GM21515 (cell line): ENCODE data around the gene WDR31.
A peak's percentile ranks its signal among the peaks of the same experiment; 100 is the strongest.
"Not testable (repeated sequence)": the region's sequence is repeated elsewhere in the genome, so short reads cannot be mapped to it uniquely, and the experiment has no call there.

ENCODE experiments used
- ATAC-seq: cut with Tn5 transposase; IDR thresholded peaks from one replicate; pipeline ENCODE4 v1.9.1; 2021; ENCODE audit not compliant: unreplicated experiment

WDR31 gene

DNA sequence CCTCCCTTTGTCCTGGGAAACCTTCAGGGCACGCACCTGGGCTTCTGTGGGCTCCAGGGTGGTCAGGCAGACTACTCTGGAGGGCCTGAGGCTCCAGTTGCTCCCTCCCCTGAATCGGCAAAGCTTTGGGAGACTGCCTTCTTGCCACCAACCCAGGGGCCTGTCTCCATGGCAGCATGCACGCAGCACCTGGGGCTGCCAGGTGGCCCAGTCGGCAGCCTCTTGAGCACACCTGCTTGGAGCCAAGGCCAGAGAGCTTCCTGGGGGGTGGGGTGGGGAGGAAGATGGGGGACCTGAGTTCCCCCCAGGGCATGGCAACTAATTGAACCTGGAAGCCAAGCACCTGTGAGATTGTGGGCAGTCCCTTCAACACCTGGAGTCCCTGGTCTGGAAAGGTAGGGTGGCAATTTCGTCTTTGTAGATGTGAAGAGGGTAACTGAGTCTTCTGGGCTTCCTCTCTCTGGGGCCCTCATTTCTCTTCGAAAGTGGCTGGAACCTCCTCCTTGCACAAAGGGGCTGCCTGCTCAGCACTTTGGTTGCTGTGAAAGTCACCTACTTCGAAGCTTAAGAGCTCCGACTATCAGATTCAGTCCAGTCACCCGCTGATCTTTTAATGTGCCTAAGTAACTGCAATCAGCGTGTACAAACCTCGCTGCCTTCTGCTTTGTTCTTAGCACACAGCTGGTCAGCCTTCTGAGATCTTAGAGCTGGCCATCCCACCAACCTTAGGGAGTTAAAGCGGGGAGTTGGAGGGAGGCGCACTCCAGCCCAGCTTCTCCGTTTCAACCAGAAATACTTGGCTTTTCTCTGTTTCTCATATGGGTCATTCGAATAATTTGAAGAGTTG, 40.9 kb downstream of the WDR31 start:
- ATAC-seq, result no peak

DNA sequence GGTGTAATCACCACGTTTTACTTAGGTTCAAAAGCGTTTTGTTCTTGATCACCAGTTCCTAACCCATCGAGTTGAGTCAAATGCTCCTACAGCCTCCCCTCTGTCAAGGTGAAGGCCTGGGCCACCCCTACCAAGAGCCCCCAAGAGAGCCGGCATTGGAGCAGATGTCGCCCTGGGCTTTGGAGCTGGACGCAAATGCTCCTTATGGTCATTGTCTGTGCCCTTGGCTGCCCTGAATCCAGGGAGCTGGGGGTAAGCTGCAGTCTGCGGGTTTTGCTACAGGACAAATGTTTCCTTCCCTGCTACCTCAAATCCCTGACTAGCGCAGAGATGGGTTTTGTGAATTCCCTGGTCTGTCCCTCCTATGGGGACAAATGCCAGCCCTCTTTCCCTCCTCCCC, 41.8 kb downstream of the WDR31 start:
- no peak for ATAC-seq

DNA sequence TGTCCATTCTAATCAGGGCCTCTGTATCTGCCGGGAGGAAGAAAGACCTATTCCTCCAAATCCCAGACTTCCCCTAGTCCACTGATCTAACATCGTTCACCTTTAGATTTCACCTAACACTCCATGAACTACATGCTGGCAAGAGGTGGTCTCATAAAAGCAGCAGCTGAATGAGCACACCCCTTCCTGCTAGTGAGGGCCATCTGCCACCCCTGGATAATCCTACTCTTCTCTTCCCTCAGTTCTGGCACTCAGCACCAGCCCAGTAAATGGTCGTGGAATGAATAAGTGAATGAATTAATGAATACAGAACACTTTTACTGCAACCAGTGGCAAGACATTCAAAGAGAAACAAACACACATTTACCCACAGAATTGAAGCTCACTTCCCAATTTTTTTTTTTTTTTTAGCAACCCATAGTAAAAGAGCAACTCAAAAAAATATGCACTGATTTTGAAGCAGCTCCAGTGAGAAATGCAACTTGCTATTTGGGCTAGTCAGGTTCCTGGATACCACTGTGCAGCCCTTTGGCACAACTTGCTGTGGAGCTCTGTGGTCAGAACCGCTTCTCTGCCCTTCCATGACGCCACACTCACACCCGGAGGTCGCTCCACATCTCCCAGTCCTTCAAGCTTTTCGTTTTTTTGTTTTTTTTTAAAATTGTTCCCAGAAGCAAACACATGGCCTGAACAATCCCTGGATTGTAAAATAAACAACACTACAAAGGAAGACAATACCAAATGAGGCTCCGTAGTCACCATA, 43.1 kb downstream of the WDR31 start:
- ATAC-seq, result no peak

DNA sequence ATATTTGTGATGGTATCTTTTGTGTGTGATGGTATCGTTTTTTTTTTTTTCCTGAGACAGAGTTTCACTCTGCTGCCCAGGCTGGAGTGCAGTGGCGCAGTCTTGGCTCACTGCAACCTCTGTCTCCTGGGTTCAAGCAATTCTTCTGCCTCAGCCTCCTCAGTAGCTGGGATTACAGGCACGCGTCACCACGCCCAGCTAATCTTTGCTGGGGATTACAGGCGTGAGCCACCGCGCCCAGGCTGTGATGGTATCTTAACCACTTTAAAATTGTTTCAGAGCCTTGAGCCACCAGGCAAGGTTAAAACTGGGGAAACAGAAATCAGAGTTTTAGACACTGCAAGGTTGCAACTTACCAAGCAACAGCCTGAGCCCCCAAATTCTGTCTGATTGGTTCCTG, 43.8 kb downstream of the WDR31 start:
- ATAC-seq, result not testable (repeated sequence)

DNA sequence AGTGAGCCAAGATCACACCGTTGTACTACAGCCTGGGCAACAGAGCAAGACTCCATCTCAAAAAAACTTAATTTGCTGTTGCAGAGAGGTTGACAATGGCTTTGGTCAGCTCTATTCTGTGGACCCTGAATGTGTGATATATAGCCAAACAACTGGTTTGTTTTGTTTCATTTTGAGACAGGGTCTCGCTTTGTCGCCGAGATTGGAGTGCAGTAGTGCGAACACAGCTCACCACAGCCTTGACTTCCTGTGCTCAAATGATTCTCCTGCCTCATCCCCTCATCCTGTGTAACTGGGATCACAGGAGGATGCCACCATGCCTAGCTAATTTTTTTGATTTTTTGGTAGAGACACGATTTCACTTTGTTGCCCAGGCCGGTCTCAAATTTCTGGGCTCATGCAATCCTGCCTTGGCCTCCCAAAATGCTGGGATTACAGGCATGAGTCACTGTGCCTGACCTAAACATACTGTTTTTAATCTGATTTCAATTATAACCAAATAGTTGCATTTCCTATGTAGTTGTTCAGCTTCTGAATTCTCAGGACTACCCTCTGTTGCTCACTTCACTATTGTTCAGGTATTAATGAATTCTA, 46.7 kb downstream of the WDR31 start:
- ATAC-seq, result no peak

DNA sequence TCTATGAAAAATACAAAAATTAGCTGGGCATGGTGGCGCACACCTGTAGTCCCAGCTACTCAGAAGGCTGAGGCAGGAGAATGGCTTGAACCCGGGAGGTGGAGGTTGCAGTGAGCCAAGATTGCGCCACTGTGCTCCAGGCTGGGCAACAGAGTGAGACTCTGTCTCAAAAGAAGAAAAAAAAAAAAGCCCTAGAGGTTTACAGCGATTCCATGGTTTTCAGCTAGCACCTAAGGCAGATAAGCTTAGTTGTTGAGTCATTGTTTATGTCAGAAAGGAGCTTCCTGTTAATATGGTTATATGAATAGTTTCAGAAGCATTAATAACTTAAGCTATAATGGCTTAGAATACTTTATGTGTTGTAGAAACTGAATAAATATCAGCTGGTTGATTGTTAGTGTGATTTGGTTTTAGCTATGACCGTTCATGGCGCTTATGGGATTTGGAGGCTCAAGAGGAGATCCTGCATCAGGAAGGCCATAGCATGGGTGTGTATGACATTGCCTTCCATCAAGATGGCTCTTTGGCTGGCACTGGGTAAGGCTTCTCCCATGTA, 49.9 kb downstream of the WDR31 start:
- ATAC-seq, result no peak

DNA sequence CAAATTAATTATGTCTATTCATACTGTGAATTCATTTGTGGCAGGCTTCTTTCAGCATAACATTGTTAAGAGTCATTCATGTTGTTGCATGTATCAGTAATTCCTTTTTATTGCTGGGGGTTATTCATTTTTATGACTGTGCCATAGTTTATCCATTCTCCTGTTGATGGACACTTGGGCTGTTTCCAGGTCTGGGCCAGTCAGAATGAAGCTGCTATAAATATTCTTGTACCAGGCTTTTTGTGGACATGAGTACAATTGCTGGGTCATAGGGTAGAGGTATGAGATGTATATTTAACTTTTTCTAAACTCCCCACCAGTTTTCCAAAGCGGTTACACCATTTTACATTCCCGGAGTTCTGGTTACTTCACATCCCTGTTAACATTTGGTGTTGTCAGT, 51.0 kb downstream of the WDR31 start:
- ATAC-seq, result no peak

DNA sequence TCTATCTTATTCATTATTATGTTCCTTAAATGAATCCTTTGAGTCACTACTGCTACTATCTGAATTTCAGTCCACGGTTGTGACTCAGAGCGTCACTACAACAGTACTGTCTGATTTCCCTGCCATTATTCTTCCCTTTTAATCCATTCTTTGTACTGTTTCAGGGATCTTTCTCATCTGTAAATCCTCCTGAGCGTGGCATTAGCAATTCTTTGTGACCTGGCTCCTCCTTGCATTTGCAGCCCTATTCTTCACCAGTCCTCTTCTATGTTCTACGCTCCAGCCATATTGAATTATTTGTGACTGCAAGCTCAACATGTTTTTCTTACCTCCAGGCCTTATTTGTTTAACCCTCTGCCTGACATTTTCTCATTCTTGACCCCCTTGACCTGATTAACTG, 58.7 kb downstream of the WDR31 start:
- ATAC-seq, result no peak

DNA sequence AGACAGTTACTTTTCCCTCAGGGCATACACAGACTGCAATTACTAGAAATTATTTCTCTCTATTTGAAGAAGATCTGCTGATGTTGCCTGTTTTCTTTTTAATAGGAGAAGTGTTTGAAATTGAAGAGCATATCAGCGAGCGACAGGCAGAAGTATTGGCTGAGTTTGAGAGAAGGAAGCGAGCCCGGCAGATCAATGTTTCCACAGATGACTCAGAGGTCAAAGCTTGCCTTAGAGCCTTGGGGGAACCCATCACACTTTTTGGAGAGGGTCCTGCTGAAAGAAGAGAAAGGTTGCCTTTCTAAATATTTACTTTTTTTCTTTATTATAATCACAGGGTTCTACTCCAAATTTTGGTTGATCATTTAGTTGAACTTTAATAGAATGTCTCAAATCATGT, 61.2 kb downstream of the WDR31 start:
- no peak for ATAC-seq

DNA sequence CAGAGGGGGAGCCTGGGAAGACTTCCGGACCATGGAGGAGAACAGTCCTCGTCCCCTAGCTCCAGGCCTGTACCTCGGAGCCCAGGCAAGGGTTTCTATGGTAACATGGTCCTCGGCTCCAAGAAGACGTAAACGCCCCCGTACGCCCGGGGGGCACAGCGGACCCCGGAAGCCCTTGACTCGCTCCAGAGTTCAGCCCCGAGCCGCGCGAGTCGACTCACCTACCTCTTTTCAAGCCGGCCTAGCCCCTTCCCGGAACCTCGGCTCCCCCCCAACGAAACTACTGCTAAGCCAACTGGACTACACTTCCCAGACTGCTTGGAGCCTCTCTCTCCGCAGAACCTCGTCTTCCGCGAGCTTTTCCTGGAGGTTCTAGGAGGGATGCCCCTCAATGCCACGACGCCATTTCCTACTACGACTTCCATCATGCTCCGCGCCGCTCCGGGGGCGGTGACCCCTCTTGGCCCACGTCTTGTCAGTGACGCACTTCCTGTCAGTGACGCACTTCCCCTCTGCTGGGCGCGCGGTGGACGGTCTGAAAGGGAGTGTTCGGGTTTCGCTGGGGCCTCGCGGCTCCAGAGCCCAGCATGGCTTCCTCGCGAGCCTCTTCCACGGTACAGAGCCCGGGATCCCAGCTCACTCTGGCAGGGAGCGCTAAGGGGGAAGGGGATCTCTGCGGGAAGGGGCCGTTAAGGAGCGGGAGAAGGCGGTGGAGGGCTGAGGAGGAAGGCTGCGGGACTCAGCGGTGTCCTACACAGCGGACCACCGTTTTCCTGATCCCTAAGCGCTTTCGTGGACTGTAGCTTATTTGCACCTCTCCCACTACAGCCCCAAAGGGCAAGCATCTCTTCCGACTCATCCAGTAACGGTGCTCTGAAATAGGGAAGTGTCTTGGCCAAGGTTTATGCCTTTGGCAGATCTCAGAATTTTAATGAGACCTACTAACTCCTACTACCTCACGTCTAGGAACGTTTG, 64.6 kb downstream of the WDR31 start, which contains the start of the genes CDC26 and PRPF4:
Gene CDC26, minus strand, starts transcription at position 416 of the 975 bp plus-strand sequence. CDS start 3,065 bp downstream, outside the sequence.
Gene PRPF4, plus strand, starts transcription at position 502 of the 975 bp plus-strand sequence. Its CDS starts 86 bp downstream, at position 588.
- peak; percentile 98 for ATAC-seq

DNA sequence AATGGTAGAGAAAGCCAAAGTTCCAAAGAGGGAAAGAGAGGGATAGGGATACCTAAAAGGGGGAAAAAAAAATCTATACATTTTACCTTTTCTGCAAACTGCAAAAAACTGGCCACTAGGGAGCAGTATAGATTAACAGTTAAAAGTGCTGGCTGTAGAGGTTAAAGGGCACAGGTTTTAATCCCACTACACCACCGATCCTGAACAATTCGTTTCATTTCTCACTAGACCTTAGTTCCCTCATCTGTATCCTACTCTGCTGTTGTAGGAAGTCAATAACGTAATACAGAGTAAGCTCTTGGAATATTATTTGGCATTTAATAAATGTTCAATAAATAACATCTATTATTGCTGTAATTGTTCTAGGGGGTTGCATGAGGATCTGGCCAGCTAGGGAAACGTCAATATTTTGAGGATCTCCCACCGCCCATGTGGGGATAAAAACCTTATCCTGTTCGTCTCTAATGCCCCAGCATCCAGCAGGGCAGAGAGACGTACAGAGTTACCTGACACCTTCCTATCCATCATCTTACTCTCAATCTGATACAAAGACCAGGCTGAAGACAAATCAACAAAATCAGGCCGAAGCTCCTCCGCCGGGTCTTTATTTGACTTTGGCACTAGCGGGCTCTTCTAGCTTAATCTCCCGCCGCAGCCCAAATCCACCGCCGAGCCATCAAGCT, 65.5 kb downstream of the WDR31 start:
- ATAC-seq, result no peak

DNA sequence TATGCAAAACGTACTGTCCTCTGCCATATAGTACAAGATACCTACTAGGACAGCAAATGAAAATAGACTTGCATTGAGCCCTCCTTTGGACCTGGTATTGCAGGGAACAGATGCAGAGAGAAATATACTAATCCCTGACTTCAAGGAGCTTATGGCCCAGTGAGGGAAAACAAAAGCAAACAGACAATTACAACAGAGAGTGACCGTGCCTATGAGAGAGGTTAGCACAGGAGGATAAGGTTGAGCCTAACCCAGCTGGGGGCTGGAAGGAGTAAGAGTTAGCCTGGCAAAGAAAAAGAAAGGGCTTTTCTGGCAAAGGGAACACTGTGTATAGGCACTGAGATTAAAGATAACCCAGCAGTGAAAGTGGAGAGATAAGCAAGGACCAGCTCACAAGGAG, 70.2 kb downstream of the WDR31 start:
- no peak for ATAC-seq

DNA sequence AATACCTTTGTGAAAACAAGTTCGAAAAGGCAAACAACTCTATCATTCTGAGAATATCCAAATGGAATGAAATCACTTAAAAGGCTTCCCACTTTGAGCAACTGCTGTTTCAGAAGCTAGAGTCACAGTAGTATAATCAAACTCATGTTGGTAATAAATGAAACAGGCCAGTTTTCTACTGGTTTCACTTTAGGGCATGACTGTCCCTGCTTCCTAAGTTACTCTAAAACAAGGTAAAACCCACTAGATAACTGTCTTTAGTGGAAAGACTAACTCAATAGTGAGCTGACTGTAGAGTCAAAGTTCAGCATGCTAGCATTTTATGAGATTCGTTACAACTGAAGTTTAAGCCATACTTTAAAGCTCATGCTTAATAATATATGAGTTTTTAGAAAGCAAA, 70.7 kb downstream of the WDR31 start:
- no peak for ATAC-seq

DNA sequence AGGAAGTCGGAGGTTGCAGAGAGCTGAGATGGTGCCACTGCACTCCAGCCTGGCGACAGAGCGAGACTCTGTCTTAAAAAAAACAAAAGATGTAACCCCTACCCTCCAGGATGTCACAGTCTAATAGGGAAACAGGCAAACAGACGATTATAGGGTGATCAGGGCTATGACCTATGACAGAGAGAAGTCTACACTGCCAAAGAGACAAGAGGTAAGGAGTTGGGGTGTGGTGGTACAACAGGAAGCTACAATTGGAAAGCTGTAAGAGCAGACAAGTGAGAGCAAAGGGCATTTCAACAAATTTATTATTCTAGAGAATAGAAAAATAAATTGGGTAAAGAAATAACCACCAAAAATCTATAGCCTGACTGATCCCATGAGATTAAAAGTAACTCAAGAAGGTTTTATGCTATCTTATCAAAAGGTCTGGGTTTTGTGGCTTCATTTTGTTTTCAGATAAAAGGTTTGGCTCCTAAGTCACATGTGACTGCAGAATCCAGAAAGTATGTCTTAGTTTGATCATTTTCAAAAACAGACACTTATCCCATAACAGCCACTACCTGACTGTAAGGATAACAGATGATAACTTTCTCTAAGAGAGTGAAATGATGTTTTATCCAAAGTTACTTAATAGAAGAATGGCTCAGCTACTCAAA, 72.0 kb downstream of the WDR31 start:
- ATAC-seq, result no peak

DNA sequence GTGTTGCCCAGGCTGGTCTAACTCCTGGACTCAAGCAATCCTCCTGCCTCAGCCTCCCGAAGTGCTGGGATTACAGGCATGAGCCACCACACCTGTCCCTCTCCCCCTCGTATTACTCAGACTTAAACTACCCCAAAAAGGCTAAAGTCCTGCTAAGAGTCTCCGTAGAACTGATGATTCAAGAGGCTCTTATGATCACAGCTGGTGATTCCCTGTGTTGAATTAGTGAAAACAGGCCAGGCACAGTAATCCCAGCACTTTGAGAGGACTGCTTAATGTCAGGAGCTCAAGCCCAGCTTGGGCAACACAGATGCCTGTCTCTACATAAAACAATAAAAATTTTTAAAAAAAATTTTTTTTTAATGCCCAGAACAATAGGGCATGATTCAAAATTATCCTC, 73.9 kb downstream of the WDR31 start:
- no peak for ATAC-seq
